ENCODE data around the gene SIRT1.

DNA sequence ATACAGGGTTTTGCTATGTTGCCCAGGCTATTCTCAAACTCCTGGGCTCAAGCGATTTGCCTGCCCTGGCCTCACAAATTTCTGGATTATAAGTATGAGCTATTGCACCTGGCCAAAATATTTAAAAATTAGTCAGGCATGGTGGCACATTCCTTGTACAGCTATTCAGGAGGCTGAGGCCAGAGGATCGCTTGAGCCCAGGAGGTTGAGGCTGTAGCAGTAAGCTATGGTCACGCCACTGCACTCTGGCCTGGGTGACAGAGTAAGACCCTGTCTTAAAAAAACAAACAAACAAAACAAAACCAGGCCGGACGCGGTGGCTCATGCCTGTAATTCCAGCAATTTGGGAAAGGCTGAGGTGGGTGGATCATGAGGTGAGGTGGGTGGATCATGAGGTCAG lies 14.5 kb upstream of the SIRT1 start:
- TF ChIP-seq CTCF (conservative IDR thresholded peaks at IDR 0.05; ENCODE audit: low read depth, low read length) (no peak), EZH2 (IDR thresholded peaks at IDR 0.05; ENCODE audit: borderline replicate concordance, low read depth, low read length, poor library complexity, severe bottlenecking) (no peak)

All from A673 (cell line).